DOHH2 (cell line): ENCODE data around the gene ENTPD2.

Experiments used
- H3F3A ChIP-seq: fragments of 200-600 bp; sonication (generic), shearing (Covaris generic); 2 replicates; pipeline ENCODE4 v1.6.0; 2016; ENCODE audit warnings: antibody characterized with exemption, mild to moderate bottlenecking; ENCODE audit not compliant: control insufficient read depth, insufficient read depth
- H3K27ac ChIP-seq: fragments of 200-600 bp; sonication (generic); 2 replicates; pipeline ENCODE4 v1.5.1; 2014; ENCODE audit warnings: low read depth, mild to moderate bottlenecking, low read length, moderate library complexity
- H3K27me3 ChIP-seq: fragments of 200-600 bp; sonication (generic); 2 replicates; pipeline ENCODE4 v1.6.1; 2014; ENCODE audit warnings: mild to moderate bottlenecking, low read length, mixed read lengths; ENCODE audit not compliant: control insufficient read depth
- H3K36me3 ChIP-seq: fragments of 200-600 bp; sonication (generic); 2 replicates; pipeline ENCODE4 v1.6.1; 2014; ENCODE audit warnings: mild to moderate bottlenecking, low read length, moderate library complexity, mixed read lengths; ENCODE audit not compliant: control insufficient read depth
- H3K4me1 ChIP-seq: fragments of 200-600 bp; sonication (generic); 2 replicates; pipeline ENCODE4 v1.6.1; 2014; ENCODE audit warnings: mild to moderate bottlenecking, low read length, mixed read lengths; ENCODE audit not compliant: control insufficient read depth
- H3K4me2 ChIP-seq: fragments of 200-600 bp; sonication (generic); 2 replicates; pipeline ENCODE4 v1.6.0; 2014; ENCODE audit warnings: mild to moderate bottlenecking, low read length, moderate library complexity
- H3K4me3 ChIP-seq: fragments of 200-600 bp; sonication (generic); 2 replicates; pipeline ENCODE4 v1.5.1; 2014; ENCODE audit warnings: mild to moderate bottlenecking, low read length, mixed read lengths
- H3K79me2 ChIP-seq: fragments of 200-600 bp; sonication (generic); 2 replicates; pipeline ENCODE4 v1.6.1; 2014; ENCODE audit warnings: mild to moderate bottlenecking, low read length, mixed read lengths; ENCODE audit not compliant: control insufficient read depth
- H3K9me2 ChIP-seq: fragments of 200-600 bp; sonication (generic); replicated peaks from 2 replicates; pipeline ENCODE4 v1.6.1; 2014; ENCODE audit warnings: mild to moderate bottlenecking, low read length, mixed read lengths; ENCODE audit not compliant: control insufficient read depth
- H3K9me3 ChIP-seq: fragments of 200-600 bp; sonication (generic); 2 replicates; pipeline ENCODE4 v1.6.1; 2014; ENCODE audit warnings: antibody characterized with exemption, low read length, mixed read lengths; ENCODE audit not compliant: control insufficient read depth, insufficient read depth
- H4K20me1 ChIP-seq: fragments of 200-600 bp; sonication (generic); 2 replicates; pipeline ENCODE4 v1.6.0; 2014; ENCODE audit warnings: low read depth, mild to moderate bottlenecking, antibody characterized with exemption, low read length, moderate library complexity; ENCODE audit not compliant: control insufficient read depth, insufficient read depth
- EZH2phosphoT487 ChIP-seq: fragments of 200-600 bp; sonication (generic); IDR thresholded peaks from 2 replicates; pipeline ENCODE4 v1.6.1; 2017; ENCODE audit warnings: borderline replicate concordance, mild to moderate bottlenecking, antibody characterized with exemption, low read length, moderate library complexity, mixed read lengths
- TF ChIP-seq, protein P1 (sequence below): fragments of 200-600 bp; sonication (generic); IDR thresholded peaks from one replicate; pipeline ENCODE4 v1.5.1; 2014; ENCODE audit warnings: antibody characterized with exemption, mild to moderate bottlenecking, low read depth, low read length; ENCODE audit not compliant: poor library complexity, severe bottlenecking

Gene ENTPD2

DNA sequence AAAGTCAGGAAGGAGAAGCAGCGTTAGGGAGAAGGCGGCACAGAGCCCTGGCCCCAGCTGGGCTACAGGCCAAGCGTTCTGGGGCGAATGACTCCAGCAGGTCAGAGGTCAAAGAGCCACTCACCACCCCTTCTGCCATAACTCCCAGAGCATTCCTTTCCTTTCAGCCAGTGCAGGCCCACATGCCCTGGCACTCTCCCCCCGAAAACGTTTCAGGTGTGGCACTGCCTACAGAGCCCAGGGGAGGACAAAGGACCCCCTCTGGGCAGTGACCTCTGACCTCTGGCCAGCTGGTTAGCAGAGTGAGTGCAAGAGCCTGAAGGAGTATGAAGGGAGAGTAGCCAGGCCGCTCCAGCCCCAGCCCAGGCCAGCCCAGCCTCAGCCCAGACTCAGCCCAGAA lies 30.7 kb downstream of the ENTPD2 start:
- H3K27ac ChIP-seq, result no peak overlapping the region
- no peaks in the 10 kb centered on the region for H3K9me3 ChIP-seq
- no peak for TF ChIP-seq EZH2phosphoT487
- TF ChIP-seq, protein P1, sequence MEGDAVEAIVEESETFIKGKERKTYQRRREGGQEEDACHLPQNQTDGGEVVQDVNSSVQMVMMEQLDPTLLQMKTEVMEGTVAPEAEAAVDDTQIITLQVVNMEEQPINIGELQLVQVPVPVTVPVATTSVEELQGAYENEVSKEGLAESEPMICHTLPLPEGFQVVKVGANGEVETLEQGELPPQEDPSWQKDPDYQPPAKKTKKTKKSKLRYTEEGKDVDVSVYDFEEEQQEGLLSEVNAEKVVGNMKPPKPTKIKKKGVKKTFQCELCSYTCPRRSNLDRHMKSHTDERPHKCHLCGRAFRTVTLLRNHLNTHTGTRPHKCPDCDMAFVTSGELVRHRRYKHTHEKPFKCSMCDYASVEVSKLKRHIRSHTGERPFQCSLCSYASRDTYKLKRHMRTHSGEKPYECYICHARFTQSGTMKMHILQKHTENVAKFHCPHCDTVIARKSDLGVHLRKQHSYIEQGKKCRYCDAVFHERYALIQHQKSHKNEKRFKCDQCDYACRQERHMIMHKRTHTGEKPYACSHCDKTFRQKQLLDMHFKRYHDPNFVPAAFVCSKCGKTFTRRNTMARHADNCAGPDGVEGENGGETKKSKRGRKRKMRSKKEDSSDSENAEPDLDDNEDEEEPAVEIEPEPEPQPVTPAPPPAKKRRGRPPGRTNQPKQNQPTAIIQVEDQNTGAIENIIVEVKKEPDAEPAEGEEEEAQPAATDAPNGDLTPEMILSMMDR, result no peak
- no peaks in the 10 kb centered on the region for H3K36me3 ChIP-seq
- H3K27me3 ChIP-seq, result peaks cover 16% of the 10 kb centered on the region
- no peaks in the 10 kb centered on the region for H3F3A ChIP-seq
- no peak overlapping the region for H3K4me3 ChIP-seq
- no peak overlapping the region for H3K4me2 ChIP-seq
- no peaks in the 10 kb centered on the region for H4K20me1 ChIP-seq
- H3K79me2 ChIP-seq, result no peaks in the 10 kb centered on the region
- H3K4me1 ChIP-seq, result peaks cover 12% of the 10 kb centered on the region
- no peaks in the 10 kb centered on the region for H3K9me2 ChIP-seq

DNA sequence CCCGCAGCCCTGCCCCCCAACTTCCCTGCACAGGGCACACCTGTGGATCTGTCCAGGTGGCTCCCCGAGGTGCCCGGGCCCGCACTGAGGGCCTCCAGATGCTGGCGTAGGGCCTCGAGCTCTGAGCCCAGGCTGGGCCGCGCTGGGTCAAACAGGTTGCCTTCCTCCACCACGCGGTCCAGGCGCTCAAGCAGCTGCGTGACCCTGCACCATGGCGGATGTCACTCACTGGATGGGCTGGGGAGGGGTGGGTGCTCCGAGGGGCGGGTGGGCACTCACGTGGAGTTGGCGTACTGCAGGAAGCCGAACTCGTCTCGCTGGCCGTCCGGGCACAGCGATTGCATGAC lies 31.2 kb downstream of the ENTPD2 start:
- no peak overlapping the region for H3K27ac ChIP-seq
- peaks cover 12% of the 10 kb centered on the region for H3K4me1 ChIP-seq
- no peaks in the 10 kb centered on the region for H3K79me2 ChIP-seq
- H3K36me3 ChIP-seq, result no peaks in the 10 kb centered on the region
- H3K27me3 ChIP-seq, result peaks cover 16% of the 10 kb centered on the region
- no peak for TF ChIP-seq EZH2phosphoT487
- TF ChIP-seq, protein P1, result no peak
- H3F3A ChIP-seq, result no peaks in the 10 kb centered on the region
- H3K4me3 ChIP-seq, result no peak overlapping the region
- no peaks in the 10 kb centered on the region for H4K20me1 ChIP-seq
- H3K9me3 ChIP-seq, result no peaks in the 10 kb centered on the region
- H3K9me2 ChIP-seq, result no peaks in the 10 kb centered on the region
- no peak overlapping the region for H3K4me2 ChIP-seq

DNA sequence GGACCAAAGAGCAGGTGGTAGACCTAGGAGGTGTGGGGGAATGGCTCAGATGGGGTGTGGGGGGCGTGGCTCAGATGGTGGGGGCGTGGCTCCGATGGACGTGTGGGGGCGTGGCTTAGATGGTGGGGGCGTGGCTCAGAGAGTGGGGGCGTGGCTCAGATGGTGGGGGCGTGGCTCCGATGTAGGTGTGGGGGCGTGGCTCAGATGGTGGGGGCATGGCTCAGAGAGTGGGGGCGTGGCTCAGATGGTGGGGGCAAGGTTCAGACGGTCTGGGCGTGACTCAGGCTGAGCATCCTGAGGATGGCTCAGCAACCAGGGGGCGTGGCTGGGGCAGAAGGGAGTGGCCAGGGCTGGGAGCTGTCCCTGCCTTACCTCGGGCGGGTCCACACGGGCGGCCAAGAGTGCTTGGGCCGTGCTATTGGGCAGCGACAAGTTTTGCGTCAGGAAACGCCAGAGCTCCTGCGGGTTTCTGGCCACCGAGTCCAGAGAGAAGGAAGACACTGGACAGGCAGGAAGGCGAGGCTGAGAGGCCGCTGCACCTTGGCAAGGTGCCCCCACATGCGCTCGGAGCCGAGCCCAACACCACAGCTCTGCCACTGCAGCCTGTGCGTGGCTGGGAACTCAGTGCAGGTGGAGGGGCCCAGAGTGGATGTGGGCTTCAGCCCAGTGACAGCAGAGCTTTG lies 31.7 kb downstream of the ENTPD2 start:
- H3K4me2 ChIP-seq, result no peak overlapping the region
- peaks cover 12% of the 10 kb centered on the region for H3K27me3 ChIP-seq
- no peaks in the 10 kb centered on the region for H3K36me3 ChIP-seq
- H3K9me2 ChIP-seq, result no peaks in the 10 kb centered on the region
- H3K4me1 ChIP-seq, result peaks cover 12% of the 10 kb centered on the region
- no peaks in the 10 kb centered on the region for H3F3A ChIP-seq
- no peak overlapping the region for H3K4me3 ChIP-seq
- no peaks in the 10 kb centered on the region for H4K20me1 ChIP-seq
- no peaks in the 10 kb centered on the region for H3K79me2 ChIP-seq
- H3K27ac ChIP-seq, result no peak overlapping the region
- H3K9me3 ChIP-seq, result no peaks in the 10 kb centered on the region
- no peak for TF ChIP-seq EZH2phosphoT487
- TF ChIP-seq, protein P1, result no peak
